WTC11 (cell line): ENCODE results near the gene TUBGCP6. TPM values are rescaled to one million over a fixed set of nuclear protein-coding genes. Genes with fewer than 3 reads are reported as not detected.

Source experiments
- ATAC-seq: fragments of 200-7000 bp; cut with Tn5 transposase; 2 replicates; pipeline ENCODE4 v1.10.0; 2021; ENCODE audit warnings: mild to moderate bottlenecking, moderate library complexity
- CTCF ChIA-PET: fragments of 300-600 bp; sonication (Branson Sonifier 250); formaldehyde crosslinking; loops from one replicate; lab custom pipeline; 2021; ENCODE audit warnings: antibody characterized with exemption; lab: Charles Lee
- POLR2A ChIA-PET: fragments of 350-600 bp; sonication (Branson Sonifier 250); formaldehyde crosslinking; loops from one replicate; lab custom pipeline; 2021; ENCODE audit warnings: antibody characterized with exemption; lab: Charles Lee
- DNase-seq: peaks from one replicate; pipeline ENCODE4 v3.0.0; 2021; ENCODE audit warnings: low spot score
- H3K27ac Mint-ChIP-seq: 2 replicates; pipeline ENCODE4 v1.8.0; 2021; ENCODE audit warnings: mixed read lengths
- H3K27me3 Mint-ChIP-seq: 2 replicates; pipeline ENCODE4 v1.8.0; 2021; ENCODE audit warnings: low read depth, mild to moderate bottlenecking, moderate library complexity, mixed read lengths
- H3K36me3 Mint-ChIP-seq: 2 replicates; pipeline ENCODE4 v1.8.0; 2021; ENCODE audit warnings: mixed read lengths
- H3K4me1 Mint-ChIP-seq: 2 replicates; pipeline ENCODE4 v1.8.0; 2022; ENCODE audit warnings: mixed read lengths
- H3K4me3 Mint-ChIP-seq: 2 replicates; pipeline ENCODE4 v1.8.0; 2021; ENCODE audit warnings: mild to moderate bottlenecking, moderate library complexity, mixed read lengths
- H3K9me3 Mint-ChIP-seq: 2 replicates; pipeline ENCODE4 v1.8.0; 2021; ENCODE audit warnings: mixed read lengths
- E2F4 ChIP-seq: sonication (generic); formaldehyde crosslinking; IDR thresholded peaks from 2 replicates; pipeline ENCODE4 v1.8.1; 2022; ENCODE audit warnings: low read depth, mild to moderate bottlenecking, moderate library complexity, missing genetic modification reagents, borderline replicate concordance
- FOXK1 ChIP-seq: sonication (generic); formaldehyde crosslinking; IDR thresholded peaks from 2 replicates; pipeline ENCODE4 v1.8.0; 2022; ENCODE audit warnings: mild to moderate bottlenecking, moderate library complexity, missing genetic modification reagents
- FOXP1 ChIP-seq: sonication (generic); formaldehyde crosslinking; IDR thresholded peaks from 2 replicates; pipeline ENCODE4 v1.8.0; 2022; ENCODE audit warnings: missing genetic modification reagents, mild to moderate bottlenecking, moderate library complexity, borderline replicate concordance
- IRF1 ChIP-seq: sonication (generic); formaldehyde crosslinking; IDR thresholded peaks from 2 replicates; pipeline ENCODE4 v1.8.0; 2023; ENCODE audit warnings: missing genetic modification reagents
- KAT7 ChIP-seq: sonication (generic); formaldehyde crosslinking; IDR thresholded peaks from 2 replicates; pipeline ENCODE4 v1.8.1; 2023; ENCODE audit warnings: missing genetic modification reagents, mild to moderate bottlenecking, borderline replicate concordance
- OVOL2 ChIP-seq: fragments of 250-450 bp; sonication (Bioruptor Pico); IDR thresholded peaks from 2 replicates; pipeline ENCODE4 v1.9.0; 2021; ENCODE audit warnings: mild to moderate bottlenecking, borderline replicate concordance
- SMAD4 ChIP-seq: sonication (generic); formaldehyde crosslinking; IDR thresholded peaks from 2 replicates; pipeline ENCODE4 v1.8.0; 2022; ENCODE audit warnings: mild to moderate bottlenecking, missing genetic modification reagents
- TEAD4 ChIP-seq: sonication (generic); formaldehyde crosslinking; IDR thresholded peaks from 2 replicates; pipeline ENCODE4 v1.8.0; 2022; ENCODE audit warnings: mild to moderate bottlenecking, missing genetic modification reagents
- TP53 ChIP-seq: sonication (generic); formaldehyde crosslinking; IDR thresholded peaks from 2 replicates; pipeline ENCODE4 v1.8.1; 2023; ENCODE audit warnings: mild to moderate bottlenecking, missing genetic modification reagents
- ZNF138 ChIP-seq: sonication (generic); formaldehyde crosslinking; conservative IDR thresholded peaks from 2 replicates; pipeline ENCODE4 v1.8.1; 2022; ENCODE audit warnings: mild to moderate bottlenecking, moderate library complexity, missing genetic modification reagents
- ZNF317 ChIP-seq: sonication (generic); formaldehyde crosslinking; IDR thresholded peaks from 2 replicates; pipeline ENCODE4 v1.8.1; 2023; ENCODE audit warnings: low read depth, mild to moderate bottlenecking, moderate library complexity, missing genetic modification reagents, borderline replicate concordance
- ZNF396 ChIP-seq: fragments of 250-450 bp; sonication (Bioruptor Pico); IDR thresholded peaks from 2 replicates; pipeline ENCODE4 v1.8.0; 2021; ENCODE audit warnings: mild to moderate bottlenecking, moderate library complexity, borderline replicate concordance
- ZNF425 ChIP-seq: fragments of 250-450 bp; sonication (Bioruptor Pico); conservative IDR thresholded peaks from 2 replicates; pipeline ENCODE4 v1.9.0; 2021; ENCODE audit warnings: mild to moderate bottlenecking
- total RNA-seq: library from RNA; stranded (reverse); gene quantifications from 3 replicates; pipeline ENCODE4 v1.2.3, GENCODE V29; 2021
- TF ChIP-seq, protein P1 (sequence below): sonication (generic); formaldehyde crosslinking; IDR thresholded peaks from 2 replicates; pipeline ENCODE4 v1.8.0; 2023; ENCODE audit warnings: mild to moderate bottlenecking, missing genetic modification reagents
- TF ChIP-seq, protein P2 (sequence below): fragments of 250-450 bp; sonication (Bioruptor Pico); IDR thresholded peaks from 2 replicates; pipeline ENCODE4 v2.1.2; 2022; ENCODE audit warnings: mild to moderate bottlenecking, moderate library complexity
- TF ChIP-seq, protein P3 (sequence below): sonication (generic); formaldehyde crosslinking; IDR thresholded peaks from 2 replicates; pipeline ENCODE4 v1.8.1; 2023; ENCODE audit warnings: mild to moderate bottlenecking, missing genetic modification reagents

Gene TUBGCP6
- total RNA-seq, 1 experiment from 2014 or later, result 45.4 TPM

DNA sequence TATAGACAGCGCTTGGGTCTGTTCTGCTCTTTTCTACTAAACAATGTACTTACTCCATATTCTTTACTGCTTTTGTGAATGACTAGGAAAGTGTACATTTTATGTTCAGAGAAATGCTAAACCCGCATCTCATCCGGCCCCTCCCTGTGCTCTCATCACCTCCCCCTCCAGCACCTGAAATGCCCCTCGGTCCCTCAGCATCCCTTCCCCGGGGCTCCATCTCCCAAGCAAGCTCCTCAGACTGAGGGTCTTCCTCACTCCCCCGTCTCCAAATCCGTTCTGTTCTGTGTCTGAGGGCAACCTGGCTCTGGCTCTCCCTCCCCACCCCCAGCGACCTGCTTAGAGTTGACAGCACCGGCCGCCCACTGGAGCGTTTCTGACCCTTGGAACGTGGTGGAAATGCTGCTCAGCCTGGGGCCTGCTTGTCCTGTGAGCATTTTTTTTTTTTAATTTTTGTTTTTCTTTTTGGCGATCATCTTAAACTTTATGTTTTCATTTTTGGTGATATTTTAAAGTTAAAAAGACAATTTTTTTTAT, 42.6 kb downstream of the TUBGCP6 start:
- no peak for ATAC-seq
- no peak for TF ChIP-seq ZNF317
- TF ChIP-seq TP53 (CRISPR knock-in tag), result no peak
- no peak for TF ChIP-seq ZNF425 (CRISPR knock-in tag)
- no peak for TF ChIP-seq ZNF396 (CRISPR knock-in tag)
- no peak for TF ChIP-seq IRF1 (CRISPR knock-in tag)
- TF ChIP-seq TEAD4 (CRISPR knock-in tag), result no peak
- no peak for TF ChIP-seq E2F4
- no peak for TF ChIP-seq ZNF138
- TF ChIP-seq, protein P1, sequence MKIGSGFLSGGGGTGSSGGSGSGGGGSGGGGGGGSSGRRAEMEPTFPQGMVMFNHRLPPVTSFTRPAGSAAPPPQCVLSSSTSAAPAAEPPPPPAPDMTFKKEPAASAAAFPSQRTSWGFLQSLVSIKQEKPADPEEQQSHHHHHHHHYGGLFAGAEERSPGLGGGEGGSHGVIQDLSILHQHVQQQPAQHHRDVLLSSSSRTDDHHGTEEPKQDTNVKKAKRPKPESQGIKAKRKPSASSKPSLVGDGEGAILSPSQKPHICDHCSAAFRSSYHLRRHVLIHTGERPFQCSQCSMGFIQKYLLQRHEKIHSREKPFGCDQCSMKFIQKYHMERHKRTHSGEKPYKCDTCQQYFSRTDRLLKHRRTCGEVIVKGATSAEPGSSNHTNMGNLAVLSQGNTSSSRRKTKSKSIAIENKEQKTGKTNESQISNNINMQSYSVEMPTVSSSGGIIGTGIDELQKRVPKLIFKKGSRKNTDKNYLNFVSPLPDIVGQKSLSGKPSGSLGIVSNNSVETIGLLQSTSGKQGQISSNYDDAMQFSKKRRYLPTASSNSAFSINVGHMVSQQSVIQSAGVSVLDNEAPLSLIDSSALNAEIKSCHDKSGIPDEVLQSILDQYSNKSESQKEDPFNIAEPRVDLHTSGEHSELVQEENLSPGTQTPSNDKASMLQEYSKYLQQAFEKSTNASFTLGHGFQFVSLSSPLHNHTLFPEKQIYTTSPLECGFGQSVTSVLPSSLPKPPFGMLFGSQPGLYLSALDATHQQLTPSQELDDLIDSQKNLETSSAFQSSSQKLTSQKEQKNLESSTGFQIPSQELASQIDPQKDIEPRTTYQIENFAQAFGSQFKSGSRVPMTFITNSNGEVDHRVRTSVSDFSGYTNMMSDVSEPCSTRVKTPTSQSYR (CRISPR knock-in tag), result no peak
- TF ChIP-seq, protein P2, sequence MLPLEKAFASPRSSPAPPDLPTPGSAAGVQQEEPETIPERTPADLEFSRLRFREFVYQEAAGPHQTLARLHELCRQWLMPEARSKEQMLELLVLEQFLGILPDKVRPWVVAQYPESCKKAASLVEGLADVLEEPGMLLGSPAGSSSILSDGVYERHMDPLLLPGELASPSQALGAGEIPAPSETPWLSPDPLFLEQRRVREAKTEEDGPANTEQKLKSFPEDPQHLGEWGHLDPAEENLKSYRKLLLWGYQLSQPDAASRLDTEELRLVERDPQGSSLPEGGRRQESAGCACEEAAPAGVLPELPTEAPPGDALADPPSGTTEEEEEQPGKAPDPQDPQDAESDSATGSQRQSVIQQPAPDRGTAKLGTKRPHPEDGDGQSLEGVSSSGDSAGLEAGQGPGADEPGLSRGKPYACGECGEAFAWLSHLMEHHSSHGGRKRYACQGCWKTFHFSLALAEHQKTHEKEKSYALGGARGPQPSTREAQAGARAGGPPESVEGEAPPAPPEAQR (CRISPR knock-in tag), result no peak
- no peak for TF ChIP-seq OVOL2 (CRISPR knock-in tag)
- no peak for TF ChIP-seq SMAD4 (CRISPR knock-in tag)
- no peaks in the 10 kb centered on the region for H3K27me3 Mint-ChIP-seq
- peaks cover 12% of the 10 kb centered on the region for H3K4me1 Mint-ChIP-seq
- no peak for DNase-seq
- peak overlapping the region; percentile 71 for H3K4me3 Mint-ChIP-seq
- H3K9me3 Mint-ChIP-seq, result peaks cover 4% of the 10 kb centered on the region; the same call in 1 of the 2 replicates
- peaks cover 14% of the 10 kb centered on the region for H3K36me3 Mint-ChIP-seq
- ChIA-PET CTCF (interaction anchor here (0.8 kb wide), 1 partner anchor 12 kb away, joined by 3 read pairs; no protein-coding TSS in a partner anchor), POLR2A (no interaction called here)
- no peak overlapping the region for H3K27ac Mint-ChIP-seq

DNA sequence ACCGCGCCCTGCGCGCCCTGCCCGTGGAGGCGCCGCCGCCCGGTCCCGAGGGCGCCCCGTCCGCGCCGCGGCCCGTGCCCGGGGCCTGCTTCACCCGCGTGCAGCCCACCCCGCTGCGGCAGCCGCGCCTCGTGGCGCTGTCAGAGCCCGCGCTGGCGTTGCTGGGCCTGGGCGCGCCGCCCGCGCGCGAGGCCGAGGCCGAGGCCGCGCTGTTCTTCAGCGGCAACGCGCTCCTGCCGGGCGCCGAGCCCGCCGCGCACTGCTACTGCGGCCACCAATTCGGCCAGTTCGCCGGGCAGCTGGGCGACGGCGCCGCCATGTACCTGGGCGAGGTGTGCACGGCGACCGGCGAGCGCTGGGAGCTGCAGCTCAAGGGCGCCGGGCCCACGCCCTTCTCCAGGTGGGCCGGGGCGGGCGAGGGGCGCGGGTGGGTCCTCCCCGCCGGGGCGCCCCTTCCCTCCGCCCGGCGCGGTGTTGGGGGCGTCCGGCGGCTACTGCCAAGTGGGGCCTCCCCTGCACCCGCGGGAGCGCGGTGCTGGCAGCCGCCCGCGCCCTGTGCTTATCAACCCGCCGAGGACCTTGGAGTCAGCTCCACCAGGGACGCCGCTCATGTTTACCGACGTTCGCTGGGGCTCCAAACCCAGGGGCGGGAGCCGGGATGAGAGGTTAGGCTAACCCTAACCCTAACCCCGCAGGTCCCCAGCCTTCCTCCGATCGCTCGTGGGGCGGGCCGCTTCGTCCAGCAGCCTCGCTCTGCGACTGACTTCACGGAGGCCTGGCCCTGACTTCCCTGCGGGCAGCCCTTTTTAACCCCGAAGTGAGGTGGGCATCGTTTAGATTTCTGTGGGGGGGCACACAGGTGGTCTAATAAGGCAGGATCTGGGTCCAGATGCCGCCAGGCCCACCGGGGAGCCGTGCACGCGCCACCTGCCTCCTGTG, 43.4 kb downstream of the TUBGCP6 start:
- Mint-ChIP-seq H3K4me1 (peaks cover 12% of the 10 kb centered on the region), H3K27me3 (no peaks in the 10 kb centered on the region), H3K9me3 (peaks cover 4% of the 10 kb centered on the region; the same call in 1 of the 2 replicates), H3K4me3 (peak overlapping the region; percentile 71), H3K27ac (no peak overlapping the region), H3K36me3 (peaks cover 14% of the 10 kb centered on the region)
- ATAC-seq (peak; percentile 1), DNase-seq (no peak)
- POLR2A ChIA-PET, result interaction anchor here (0.6 kb wide), 1 partner anchor 264 kb away, joined by 4 read pairs; no protein-coding TSS in a partner anchor
- CTCF ChIA-PET, result interaction anchor here (0.8 kb wide), 1 partner anchor 11 kb away, joined by 3 read pairs; no protein-coding TSS in a partner anchor
- TF ChIP-seq KAT7 (CRISPR knock-in tag) (peak; percentile 49; the same call in 1 of the 2 replicates), FOXP1 (0 out of 2 replicates have a peak, but pooled peaks have one; percentile 30), FOXK1 (CRISPR knock-in tag) (0 out of 2 replicates have a peak, but pooled peaks have one; percentile 6)
- TF ChIP-seq, protein P3, sequence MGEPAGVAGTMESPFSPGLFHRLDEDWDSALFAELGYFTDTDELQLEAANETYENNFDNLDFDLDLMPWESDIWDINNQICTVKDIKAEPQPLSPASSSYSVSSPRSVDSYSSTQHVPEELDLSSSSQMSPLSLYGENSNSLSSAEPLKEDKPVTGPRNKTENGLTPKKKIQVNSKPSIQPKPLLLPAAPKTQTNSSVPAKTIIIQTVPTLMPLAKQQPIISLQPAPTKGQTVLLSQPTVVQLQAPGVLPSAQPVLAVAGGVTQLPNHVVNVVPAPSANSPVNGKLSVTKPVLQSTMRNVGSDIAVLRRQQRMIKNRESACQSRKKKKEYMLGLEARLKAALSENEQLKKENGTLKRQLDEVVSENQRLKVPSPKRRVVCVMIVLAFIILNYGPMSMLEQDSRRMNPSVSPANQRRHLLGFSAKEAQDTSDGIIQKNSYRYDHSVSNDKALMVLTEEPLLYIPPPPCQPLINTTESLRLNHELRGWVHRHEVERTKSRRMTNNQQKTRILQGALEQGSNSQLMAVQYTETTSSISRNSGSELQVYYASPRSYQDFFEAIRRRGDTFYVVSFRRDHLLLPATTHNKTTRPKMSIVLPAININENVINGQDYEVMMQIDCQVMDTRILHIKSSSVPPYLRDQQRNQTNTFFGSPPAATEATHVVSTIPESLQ (CRISPR knock-in tag), result no peak
